NCI-H526 treated with DMSO at 0.1 percent for 48 hours (cell line): ENCODE data around the gene SLC5A2.
A peak's percentile ranks its signal among the peaks of the same experiment; 100 is the strongest.
"Not testable (repeated sequence)": the region's sequence is repeated elsewhere in the genome, so short reads cannot be mapped to it uniquely, and the experiment has no call there.

ENCODE experiments used
- DNase-seq: peaks from one replicate; lab custom pipeline; 2025; lab: John Stamatoyannopoulos, UW

Gene SLC5A2

DNA sequence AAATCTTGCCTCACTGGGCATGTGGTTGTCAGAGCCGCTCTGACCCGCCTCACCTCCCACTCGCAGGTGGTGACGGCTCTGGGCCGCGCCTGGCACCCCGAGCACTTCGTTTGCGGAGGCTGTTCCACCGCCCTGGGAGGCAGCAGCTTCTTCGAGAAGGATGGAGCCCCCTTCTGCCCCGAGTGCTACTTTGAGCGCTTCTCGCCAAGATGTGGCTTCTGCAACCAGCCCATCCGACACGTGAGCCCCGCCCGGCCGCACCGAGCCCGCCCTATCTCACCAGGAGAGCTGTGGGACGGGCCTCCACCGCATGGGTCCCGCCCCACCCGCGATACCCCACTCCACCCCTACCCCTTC, 7.0 kb upstream of the SLC5A2 start:
- DNase-seq, result no peak

GRCh38 chr16:31476303-31477219, 6.4 kb upstream of the SLC5A2 start:
- DNase-seq, result peak; percentile 20

DNA sequence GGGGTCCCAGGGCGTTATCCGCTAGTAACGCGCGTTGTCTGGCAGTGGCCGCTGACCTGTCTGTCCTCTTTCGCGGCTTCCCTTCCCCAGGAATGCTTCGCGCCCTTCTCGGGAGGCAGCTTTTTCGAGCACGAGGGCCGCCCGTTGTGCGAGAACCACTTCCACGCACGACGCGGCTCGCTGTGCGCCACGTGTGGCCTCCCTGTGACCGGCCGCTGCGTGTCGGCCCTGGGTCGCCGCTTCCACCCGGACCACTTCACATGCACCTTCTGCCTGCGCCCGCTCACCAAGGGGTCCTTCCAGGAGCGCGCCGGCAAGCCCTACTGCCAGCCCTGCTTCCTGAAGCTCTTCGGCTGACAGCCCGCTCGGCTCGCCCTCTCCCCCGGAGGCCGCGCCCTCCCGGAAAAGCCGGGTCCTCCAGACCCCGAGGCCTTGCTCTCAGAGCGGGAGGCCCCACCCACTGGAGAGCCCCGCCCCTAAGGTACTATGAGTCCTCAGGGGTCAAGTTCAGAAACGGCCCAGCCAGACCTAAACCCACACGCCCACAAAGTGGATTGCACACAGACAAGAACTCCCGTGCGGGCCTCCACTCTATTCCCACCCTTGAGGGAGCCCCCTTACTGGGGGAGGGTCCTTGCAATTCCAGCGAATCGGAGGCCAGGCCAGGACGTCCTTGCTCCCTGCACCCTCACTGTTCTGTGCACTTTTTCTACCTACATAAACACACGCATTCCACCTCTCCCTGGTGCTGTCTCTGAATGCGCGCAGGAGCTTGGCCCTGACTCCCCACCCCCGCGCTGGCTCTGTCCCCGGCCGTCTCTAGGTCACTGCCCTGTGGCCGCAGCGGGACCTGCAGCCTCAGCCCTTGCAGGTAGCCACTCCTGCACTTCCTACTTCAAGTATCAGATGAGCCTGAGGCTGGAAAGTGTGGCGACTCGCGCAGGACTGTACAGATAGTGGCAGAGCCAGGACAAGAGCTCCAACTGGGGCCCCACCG, 5.4 kb upstream of the SLC5A2 start:
- no peak for DNase-seq

- no peak for DNase-seq
Measured at GRCh38 chr16:31478956-31479355, 4.0 kb upstream of the SLC5A2 start.

GRCh38 chr16:31479751-31480150, 3.2 kb upstream of the SLC5A2 start:
- no peak for DNase-seq

DNA sequence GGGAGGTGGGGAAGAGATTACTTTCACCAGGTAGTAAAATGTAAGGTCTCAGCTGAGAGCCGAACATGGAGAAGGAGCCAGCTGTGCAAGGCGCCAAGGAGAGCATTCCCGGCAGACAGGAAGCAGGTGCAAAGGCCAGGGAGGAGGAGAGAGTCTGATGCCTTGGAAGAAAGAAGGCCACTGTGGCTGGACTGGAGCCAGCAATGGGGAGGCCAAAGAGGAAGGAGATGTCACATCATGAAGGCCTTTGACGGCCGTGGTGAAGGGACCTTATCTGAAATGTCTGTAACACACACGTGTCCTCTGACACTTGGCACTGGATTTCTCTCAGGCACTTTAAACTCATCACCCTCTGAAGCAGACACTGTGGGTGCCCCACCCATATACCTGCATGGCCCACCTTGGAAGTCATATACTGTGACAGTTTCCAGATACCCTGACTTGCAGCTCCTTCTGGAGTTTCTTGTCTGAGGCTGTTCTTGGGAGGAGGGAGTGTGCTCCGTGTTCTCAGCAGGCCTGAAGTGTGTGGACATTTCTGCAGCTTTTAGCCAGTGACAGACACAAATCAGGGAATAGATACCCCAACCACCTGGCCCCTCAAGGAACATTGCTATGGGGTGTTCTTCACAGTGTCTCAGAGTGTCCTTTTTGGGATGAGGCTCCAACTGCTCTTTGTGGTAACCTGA, 1.9 kb upstream of the SLC5A2 start:
- no peak for DNase-seq

GRCh38 chr16:31484048-31484447, 1.1 kb downstream of the SLC5A2 start:
- not testable (repeated sequence) for DNase-seq

- DNase-seq, result no peak
Measured at GRCh38 chr16:31484491-31485171, 1.7 kb downstream of the SLC5A2 start.

GRCh38 chr16:31485571-31485970, 2.6 kb downstream of the SLC5A2 start:
- DNase-seq, result no peak

GRCh38 chr16:31486045-31486444, 3.1 kb downstream of the SLC5A2 start:
- DNase-seq, result no peak

DNA sequence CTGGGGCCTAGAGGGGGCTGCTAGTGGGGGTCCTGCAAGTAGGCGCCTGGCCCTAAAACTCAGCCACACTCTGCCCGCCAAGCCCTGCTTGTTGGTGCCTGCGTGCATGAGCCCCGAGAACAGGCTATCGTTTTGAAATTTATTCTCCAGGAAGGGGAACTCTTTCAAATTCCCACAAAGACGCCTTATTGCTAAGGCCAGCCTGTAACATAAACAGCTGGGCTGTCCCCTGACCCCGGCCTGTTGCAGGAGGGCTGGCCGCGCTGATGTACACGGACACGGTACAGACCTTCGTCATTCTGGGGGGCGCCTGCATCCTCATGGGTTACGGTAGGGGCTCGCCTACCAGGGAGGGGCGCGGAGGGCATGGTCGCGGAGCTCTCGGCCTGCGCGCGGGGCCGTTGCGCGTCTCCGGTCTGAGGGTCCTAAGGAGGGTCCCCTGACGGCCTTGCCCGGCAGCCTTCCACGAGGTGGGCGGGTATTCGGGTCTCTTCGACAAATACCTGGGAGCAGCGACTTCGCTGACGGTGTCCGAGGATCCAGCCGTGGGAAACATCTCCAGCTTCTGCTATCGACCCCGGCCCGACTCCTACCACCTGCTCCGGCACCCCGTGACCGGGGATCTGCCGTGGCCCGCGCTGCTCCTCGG, 4.3 kb downstream of the SLC5A2 start:
- no peak for DNase-seq

DNA sequence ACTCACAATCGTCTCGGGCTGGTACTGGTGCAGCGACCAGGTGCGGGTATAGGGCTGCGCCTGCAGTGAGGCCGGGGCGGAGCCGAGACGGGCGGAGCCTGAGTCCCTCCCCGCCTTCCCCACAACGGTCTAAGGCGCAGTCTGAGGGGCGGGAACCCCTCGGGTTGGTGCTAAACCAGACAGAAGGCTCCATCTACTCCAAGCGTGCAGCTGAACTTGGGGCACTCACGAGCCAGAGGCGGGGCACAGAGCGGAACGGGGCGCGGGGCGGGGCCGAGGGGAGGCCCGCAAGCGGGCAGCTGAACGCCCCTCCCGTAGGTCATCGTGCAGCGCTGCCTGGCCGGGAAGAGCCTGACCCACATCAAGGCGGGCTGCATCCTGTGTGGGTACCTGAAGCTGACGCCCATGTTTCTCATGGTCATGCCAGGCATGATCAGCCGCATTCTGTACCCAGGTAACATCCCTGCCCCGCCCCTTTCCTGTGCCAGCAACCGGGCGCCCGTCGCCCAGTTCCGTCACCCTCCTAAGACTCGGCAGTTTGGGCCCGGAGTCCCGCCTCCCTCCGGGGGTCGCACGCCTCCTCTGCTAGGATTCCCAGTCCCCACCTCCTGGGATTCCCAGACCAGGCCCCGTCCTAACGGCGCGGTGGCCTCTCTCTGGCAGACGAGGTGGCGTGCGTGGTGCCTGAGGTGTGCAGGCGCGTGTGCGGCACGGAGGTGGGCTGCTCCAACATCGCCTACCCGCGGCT, 5.0 kb downstream of the SLC5A2 start:
- DNase-seq, result peak; percentile 18

- DNase-seq, result no peak
Measured at GRCh38 chr16:31488468-31489297, 5.8 kb downstream of the SLC5A2 start.

GRCh38 chr16:31489298-31489564, 6.3 kb downstream of the SLC5A2 start:
- no peak for DNase-seq

DNA sequence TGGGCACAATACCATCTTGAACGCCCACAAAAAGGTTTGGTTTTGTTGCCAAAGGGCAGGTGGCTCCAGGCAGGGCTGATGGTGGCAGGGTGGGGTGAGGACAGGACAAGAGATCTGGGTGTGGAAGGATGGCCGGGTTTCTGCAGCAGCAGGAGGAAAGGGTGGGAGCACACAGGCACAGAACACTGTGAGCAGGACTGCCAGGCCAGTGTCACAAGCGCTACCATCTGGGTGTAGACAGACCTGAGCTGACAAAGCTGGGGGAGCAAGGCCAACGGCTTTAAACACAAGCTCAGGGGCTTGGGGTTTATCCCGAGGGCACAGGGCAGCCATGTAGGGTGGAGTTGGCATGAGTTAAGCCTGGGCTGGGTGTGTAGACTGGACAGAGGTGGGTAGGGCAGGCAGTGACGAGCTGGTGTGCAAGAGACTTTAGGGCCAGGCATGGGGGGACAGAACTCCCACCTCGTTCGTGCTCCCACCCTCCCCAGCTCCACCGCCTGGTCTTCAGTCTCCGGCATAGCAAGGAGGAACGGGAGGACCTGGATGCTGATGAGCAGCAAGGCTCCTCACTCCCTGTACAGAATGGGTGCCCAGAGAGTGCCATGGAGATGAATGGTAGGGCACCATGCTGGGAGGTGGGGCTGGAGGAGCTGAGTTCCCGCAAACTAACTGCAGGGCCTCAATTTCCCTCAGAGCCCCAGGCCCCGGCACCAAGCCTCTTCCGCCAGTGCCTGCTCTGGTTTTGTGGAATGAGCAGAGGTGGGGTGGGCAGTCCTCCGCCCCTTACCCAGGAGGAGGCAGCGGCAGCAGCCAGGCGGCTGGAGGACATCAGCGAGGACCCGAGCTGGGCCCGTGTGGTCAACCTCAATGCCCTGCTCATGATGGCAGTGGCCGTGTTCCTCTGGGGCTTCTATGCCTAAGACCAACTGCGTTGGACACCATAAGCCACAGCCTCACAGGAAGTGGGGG, 7.0 kb downstream of the SLC5A2 start:
- DNase-seq, result no peak

- DNase-seq, result no peak
Measured at GRCh38 chr16:31491778-31492418, 9.0 kb downstream of the SLC5A2 start.

DNA sequence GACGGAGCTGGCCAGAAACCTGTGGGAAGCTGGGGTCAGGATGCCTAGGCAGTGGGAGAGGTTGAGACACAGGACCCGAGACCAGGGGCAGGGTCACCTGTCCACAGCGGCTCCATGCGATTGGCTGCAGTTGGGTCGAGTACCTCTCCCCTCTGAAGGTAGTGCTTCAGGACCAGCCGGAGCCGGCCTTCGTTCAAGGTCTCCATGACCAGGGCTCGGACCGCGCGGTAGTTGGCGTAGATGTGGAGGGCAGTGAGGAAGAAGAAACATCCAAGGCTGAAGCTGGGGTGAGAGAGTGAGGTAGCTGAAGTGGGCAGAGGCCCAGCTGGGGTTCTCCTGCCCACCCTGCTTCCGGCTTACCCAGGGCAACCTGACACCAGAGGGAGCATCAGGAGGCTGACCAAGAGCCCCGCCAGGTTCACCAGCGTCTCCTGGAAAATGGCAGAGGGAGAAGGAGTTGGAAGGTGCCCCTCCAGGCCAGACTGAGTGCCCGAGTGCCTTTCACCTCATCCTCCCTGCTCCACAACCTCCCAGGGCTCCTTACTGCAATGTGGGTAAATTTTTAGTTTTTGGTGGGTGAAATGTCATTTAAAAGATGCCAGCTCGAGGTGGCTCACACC, 10.7 kb downstream of the SLC5A2 start:
- no peak for DNase-seq

- DNase-seq, result no peak
Measured at GRCh38 chr16:31496670-31497069, 13.7 kb downstream of the SLC5A2 start.
